ENCODE data around the gene CCR4. TPM values are rescaled to one million over a fixed set of nuclear protein-coding genes. Genes with fewer than 3 reads are reported as not detected.
"Not testable (repeated sequence)": the region's sequence is repeated elsewhere in the genome, so short reads cannot be mapped to it uniquely, and the experiment has no call there.

The CCR4 gene
- total RNA-seq, result 100 to 1,000 TPM; 117 to 149 TPM
- total RNA-seq, result 470 to 771 reads per million in 2 donors

DNA sequence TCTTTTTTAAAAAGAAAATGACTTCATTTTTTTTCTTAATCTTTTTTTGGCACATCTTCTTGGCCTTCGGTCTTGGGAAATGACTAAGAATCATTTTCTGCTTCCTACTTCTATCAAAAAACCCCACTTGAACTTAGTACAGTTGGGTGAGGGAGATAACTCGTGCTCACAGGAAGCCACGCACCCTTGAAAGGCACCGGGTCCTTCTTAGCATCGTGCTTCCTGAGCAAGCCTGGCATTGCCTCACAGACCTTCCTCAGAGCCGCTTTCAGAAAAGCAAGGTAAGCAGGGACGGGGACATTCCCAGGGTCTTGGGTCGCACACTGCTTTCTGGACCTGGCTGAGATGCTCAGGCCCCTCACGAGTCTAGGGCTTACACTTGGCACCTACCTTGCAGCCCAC lies at the start of gene CCR4:
CCR4 (plus strand) TSS at position 235 of the 402 bp plus-strand sequence. CDS start 1,779 bp downstream, outside the sequence.
- H3K9me3 ChIP-seq (ENCODE audit: control insufficient read depth, low read length, poor library complexity, severe bottlenecking), result no peaks in the 10 kb centered on the region
- Mint-ChIP-seq H3K27ac (peak within 1 kb of the TSS; percentile 99), H3K27me3 (no peaks in the 10 kb centered on the region), H3K4me3 (peak within 1 kb of the TSS; percentile 94), H3K36me3 (ENCODE audit: low read depth) (peaks cover 4% of the 10 kb centered on the region), H3K4me1 (peaks cover 54% of the 10 kb centered on the region)
- ATAC-seq (peak; percentile 77), DNase-seq (peak; percentile 42 to 65 (median 57))

DNA sequence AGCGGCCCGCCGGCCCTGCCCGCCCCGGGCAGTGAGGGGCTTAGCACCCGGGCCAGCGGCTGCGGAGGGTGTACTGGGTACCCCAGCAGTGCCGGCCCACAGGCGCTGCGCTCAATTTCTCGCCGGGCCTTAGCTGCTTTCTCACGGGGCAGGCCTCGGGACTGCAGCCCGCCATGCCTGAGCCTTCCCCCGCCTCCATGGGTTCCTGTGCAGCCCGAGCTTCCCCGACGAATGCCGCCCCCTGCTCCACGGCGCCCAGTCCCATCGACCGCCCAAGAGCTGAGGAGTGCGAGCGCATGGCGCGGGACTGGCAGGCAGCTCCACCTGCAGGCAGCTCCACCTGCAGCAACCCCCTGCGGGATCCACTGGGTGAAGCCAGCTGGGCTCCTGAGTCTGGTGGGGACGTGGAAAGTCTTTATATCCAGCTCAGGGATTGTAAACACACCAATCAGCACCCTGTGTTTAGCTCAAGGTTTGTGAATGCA lies 48.5 kb upstream of the CCR4 start:
- H3K27me3 Mint-ChIP-seq, result peaks cover 27% of the 10 kb centered on the region
- H3K4me3 Mint-ChIP-seq, result peak overlapping the region; percentile 89
- not testable (repeated sequence) for H3K36me3 Mint-ChIP-seq (ENCODE audit: low read depth); H3K27ac Mint-ChIP-seq; H3K4me1 Mint-ChIP-seq; H3K9me3 ChIP-seq (ENCODE audit: control insufficient read depth, low read length, poor library complexity, severe bottlenecking)
- peak in 2 of 3 donors; percentile 11 to 17 for DNase-seq
- ATAC-seq, result peak; percentile 76

DNA sequence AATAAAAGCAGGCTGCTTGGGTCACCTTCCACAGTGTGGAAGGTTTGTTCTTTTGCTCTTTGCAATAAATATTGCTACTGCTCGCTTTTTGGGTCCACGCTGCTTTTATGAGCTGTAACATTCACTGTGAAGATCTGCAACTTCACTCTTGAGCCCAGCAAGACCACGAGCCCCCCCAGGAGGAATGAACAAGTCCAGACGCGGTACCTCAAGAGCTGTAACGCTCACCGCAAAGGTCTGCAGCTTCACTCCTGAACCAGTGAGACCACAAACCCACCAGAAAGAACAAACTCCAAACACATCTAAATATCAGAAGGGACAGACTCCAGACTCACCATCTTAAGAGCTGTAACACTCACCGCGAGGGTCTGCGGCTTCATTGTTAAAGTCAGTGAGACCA lies 47.5 kb upstream of the CCR4 start:
- no peak overlapping the region for H3K27ac Mint-ChIP-seq
- peaks cover 2% of the 10 kb centered on the region for H3K4me1 Mint-ChIP-seq
- H3K36me3 Mint-ChIP-seq (ENCODE audit: low read depth), result no peaks in the 10 kb centered on the region
- H3K9me3 ChIP-seq (ENCODE audit: control insufficient read depth, low read length, poor library complexity, severe bottlenecking), result no peaks in the 10 kb centered on the region
- ATAC-seq (no peak), DNase-seq (no peak)
- H3K4me3 Mint-ChIP-seq, result no peak overlapping the region
- H3K27me3 Mint-ChIP-seq, result peaks cover 19% of the 10 kb centered on the region

DNA sequence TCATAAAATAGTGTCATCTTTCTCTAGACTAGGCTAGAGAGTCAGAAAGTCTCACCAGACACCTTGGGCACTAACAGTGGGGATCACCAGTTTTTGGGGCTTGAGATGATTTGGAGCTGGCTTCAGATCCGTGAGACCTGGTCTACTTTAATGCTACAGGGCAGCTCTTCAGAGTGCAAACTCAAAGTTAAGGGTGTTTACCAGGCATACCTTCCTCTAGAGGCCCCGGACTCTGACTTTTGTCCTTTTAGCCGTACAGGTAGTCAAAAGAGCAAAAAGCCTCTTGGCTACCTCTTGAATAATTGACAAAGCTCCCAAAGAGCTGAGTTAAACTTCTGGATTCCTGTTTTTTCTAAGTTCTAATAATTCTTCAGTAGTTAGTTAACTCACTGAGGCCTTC lies 41.4 kb upstream of the CCR4 start:
- H3K4me1 Mint-ChIP-seq, result peaks cover 8% of the 10 kb centered on the region

DNA sequence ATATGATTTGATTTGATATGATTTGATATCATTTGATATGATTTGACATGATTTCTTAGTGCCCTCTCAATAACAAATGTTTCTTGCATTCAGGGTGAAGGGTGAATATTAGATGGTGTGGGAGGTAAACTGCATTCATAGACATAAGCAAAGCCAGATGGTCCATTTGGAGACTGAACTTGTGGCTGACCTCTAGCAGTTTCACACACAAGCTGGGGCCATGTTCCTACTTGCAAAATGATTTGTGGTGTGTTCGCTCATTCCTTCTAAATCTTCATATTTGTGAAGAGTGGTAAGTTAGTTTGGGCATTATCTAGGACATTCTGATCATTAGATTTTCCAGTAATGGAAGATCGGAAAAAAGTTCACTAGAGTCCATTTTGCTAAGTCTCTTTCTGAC lies 40.5 kb upstream of the CCR4 start:
- H3K9me3 ChIP-seq (ENCODE audit: control insufficient read depth, low read length, poor library complexity, severe bottlenecking), result no peaks in the 10 kb centered on the region
- H3K4me3 Mint-ChIP-seq, result no peak overlapping the region
- no peak overlapping the region for H3K27ac Mint-ChIP-seq
- H3K4me1 Mint-ChIP-seq, result peaks cover 8% of the 10 kb centered on the region
- DNase-seq (no peak), ATAC-seq (no peak)
- H3K36me3 Mint-ChIP-seq (ENCODE audit: low read depth), result peaks cover 2% of the 10 kb centered on the region
- H3K27me3 Mint-ChIP-seq, result peaks cover 6% of the 10 kb centered on the region

More for the DNA sequence above, 41.4 kb upstream of the CCR4 start:
- H3K27me3 Mint-ChIP-seq, result peaks cover 6% of the 10 kb centered on the region
- peaks cover 2% of the 10 kb centered on the region for H3K36me3 Mint-ChIP-seq (ENCODE audit: low read depth)
- ATAC-seq (no peak), DNase-seq (no peak)
- no peak overlapping the region for H3K4me3 Mint-ChIP-seq
- no peak overlapping the region for H3K27ac Mint-ChIP-seq
- H3K9me3 ChIP-seq (ENCODE audit: control insufficient read depth, low read length, poor library complexity, severe bottlenecking), result no peaks in the 10 kb centered on the region

DNA sequence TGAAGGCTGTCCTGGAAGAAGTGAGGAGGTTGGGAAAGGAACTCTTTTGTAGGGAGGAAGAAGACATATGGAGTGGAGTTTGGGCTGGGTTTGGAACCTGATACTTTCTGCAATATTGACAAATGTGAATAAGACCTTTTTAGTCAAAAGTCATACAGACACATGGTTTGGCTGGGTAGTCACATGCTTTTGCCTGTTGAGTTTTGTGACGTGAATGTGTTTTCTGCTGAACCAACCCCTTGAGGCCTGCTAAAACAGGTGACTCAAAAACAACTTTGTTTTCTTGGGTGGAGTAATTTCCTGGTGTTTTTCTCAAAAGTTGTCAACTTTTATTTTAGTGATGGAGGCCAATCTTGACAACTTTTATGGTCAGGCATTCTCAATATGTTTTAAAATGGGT lies 39.4 kb upstream of the CCR4 start:
- Mint-ChIP-seq H3K27ac (no peak overlapping the region), H3K4me3 (no peak overlapping the region), H3K36me3 (ENCODE audit: low read depth) (peaks cover 5% of the 10 kb centered on the region), H3K27me3 (peaks cover 6% of the 10 kb centered on the region), H3K4me1 (peaks cover 8% of the 10 kb centered on the region)
- DNase-seq, result no peak
- H3K9me3 ChIP-seq (ENCODE audit: control insufficient read depth, low read length, poor library complexity, severe bottlenecking), result no peaks in the 10 kb centered on the region
- ATAC-seq, result peak; percentile 61

DNA sequence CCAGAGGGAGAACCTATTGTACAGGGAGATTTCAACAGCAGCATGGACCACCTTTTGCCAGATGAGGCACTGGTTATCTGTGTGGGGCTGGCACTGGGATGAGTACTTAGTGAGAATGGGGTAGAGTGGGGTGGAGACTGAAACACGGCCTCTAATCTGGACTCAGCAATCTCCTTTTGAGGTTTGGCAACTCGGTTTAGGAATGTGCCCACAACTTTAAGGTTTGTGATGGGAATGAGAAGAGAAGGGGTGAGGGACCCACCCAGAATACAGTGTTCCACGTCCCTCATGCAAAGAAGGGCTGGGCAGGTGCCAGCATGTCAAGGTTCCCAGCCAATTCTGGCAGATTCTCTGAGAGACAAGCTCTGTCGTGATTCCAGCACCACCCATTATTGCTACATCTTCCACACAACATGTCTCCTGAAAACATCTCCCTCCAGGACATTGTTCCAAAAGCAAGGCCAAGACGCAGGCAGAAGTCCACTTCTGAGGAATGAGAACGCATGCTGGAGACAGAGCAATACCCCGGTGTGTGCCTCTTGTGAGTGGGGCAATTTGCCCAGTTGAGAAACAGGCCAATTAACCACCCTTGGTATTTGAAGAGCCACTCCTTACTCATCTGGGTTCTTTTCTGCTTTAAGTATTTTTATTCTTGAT lies 37.5 kb upstream of the CCR4 start:
- ATAC-seq (no peak), DNase-seq (no peak)
- Mint-ChIP-seq H3K4me3 (no peak overlapping the region), H3K4me1 (peaks cover 8% of the 10 kb centered on the region), H3K36me3 (ENCODE audit: low read depth) (peaks cover 5% of the 10 kb centered on the region), H3K27ac (peak overlapping the region; percentile 39), H3K27me3 (no peaks in the 10 kb centered on the region)
- H3K9me3 ChIP-seq (ENCODE audit: control insufficient read depth, low read length, poor library complexity, severe bottlenecking), result no peaks in the 10 kb centered on the region

DNA sequence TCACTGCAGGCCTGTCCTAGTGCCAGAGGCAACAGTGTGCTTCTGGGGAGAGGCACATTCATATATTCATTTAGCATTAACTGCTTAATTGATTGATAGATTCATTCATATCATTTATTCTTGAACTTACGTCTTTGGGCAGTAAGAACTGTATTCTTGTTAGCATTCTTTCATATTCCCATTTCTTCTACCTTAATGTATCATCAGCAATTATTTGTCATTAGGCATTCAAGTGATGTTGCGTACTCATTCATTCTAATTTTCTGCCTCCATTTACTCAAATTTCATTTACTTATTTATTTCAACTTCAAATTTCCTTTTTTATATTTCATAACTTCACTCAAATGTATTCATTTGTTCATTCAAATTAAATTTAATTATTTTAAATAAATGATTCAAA lies 31.5 kb upstream of the CCR4 start:
- no peaks in the 10 kb centered on the region for H3K4me1 Mint-ChIP-seq
- ATAC-seq (no peak), DNase-seq (no peak)
- H3K9me3 ChIP-seq (ENCODE audit: control insufficient read depth, low read length, poor library complexity, severe bottlenecking), result no peaks in the 10 kb centered on the region
- H3K27ac Mint-ChIP-seq, result no peak overlapping the region
- peaks cover 3% of the 10 kb centered on the region for H3K36me3 Mint-ChIP-seq (ENCODE audit: low read depth)
- H3K27me3 Mint-ChIP-seq, result peaks cover 6% of the 10 kb centered on the region
- H3K4me3 Mint-ChIP-seq, result no peak overlapping the region

DNA sequence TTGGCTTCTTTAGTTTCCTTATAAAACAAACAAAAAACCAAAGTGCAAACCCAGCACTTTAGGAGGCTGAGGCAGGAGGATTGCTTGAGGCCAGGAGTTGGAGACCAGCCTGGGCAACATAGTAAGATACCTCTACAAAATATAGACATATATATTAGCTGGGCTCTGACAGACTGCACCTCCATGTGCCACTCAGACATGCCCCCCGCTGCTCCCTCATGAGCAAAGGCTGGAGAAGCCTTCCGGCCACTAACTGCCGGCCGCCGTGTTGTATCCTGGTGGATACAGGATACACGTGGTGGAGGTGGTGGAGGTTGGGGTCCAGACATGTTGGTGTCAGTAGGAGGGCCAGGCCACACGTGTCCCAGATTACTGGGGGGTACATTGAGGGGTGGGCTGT lies 29.4 kb upstream of the CCR4 start:
- Mint-ChIP-seq H3K27me3 (peaks cover 6% of the 10 kb centered on the region), H3K36me3 (ENCODE audit: low read depth) (no peaks in the 10 kb centered on the region), H3K27ac (no peak overlapping the region), H3K4me3 (no peak overlapping the region), H3K4me1 (no peaks in the 10 kb centered on the region)
- DNase-seq (no peak), ATAC-seq (no peak)
- H3K9me3 ChIP-seq (ENCODE audit: control insufficient read depth, low read length, poor library complexity, severe bottlenecking), result no peaks in the 10 kb centered on the region

DNA sequence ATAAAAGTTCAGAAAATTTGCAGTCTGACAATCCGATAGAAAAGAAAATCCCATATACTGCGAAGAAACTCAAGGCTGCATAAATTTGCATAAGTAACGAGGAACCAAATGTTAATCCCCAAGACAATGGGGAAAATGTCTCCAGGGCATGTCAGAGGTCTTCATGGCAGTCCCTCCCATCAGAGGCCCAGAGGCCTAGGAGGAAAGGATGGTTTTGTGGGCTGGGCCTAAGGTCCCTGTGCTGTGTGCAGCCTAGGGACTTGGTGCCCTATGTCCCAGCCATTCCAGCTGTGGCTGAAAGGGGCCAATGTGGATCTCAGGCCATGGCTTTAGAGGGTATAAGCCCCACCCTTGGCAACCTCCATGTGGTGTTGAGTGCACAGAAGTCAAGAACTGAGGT lies 21.3 kb upstream of the CCR4 start:
- Mint-ChIP-seq H3K4me1 (peaks cover 2% of the 10 kb centered on the region), H3K27ac (no peak overlapping the region), H3K36me3 (ENCODE audit: low read depth) (no peaks in the 10 kb centered on the region), H3K4me3 (no peak overlapping the region), H3K27me3 (peaks cover 14% of the 10 kb centered on the region)
- no peaks in the 10 kb centered on the region for H3K9me3 ChIP-seq (ENCODE audit: control insufficient read depth, low read length, poor library complexity, severe bottlenecking)
- DNase-seq (no peak), ATAC-seq (no peak)

DNA sequence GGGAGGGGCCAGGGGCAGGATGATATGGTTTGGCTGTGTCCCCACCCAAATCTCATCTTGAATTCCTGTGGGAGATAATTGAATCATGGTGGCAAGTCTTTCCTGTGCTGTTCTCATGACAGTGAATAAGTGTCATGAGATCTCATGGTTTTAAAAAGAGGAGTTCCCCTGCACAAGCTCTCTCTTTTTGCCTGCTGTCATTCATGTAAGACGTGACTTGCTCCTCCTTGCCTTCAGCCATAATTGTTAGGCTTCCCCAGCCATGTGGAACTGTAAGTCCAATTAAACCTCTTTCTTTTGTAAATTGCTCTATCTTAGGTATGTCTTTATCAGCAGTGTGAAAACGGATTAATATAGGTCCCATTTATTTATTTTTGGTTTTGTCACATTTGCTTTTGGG lies 20.2 kb upstream of the CCR4 start:
- not testable (repeated sequence) for H3K36me3 Mint-ChIP-seq (ENCODE audit: low read depth); DNase-seq; H3K4me1 Mint-ChIP-seq; H3K4me3 Mint-ChIP-seq; H3K9me3 ChIP-seq (ENCODE audit: control insufficient read depth, low read length, poor library complexity, severe bottlenecking); ATAC-seq; H3K27ac Mint-ChIP-seq
- peaks cover 14% of the 10 kb centered on the region for H3K27me3 Mint-ChIP-seq

DNA sequence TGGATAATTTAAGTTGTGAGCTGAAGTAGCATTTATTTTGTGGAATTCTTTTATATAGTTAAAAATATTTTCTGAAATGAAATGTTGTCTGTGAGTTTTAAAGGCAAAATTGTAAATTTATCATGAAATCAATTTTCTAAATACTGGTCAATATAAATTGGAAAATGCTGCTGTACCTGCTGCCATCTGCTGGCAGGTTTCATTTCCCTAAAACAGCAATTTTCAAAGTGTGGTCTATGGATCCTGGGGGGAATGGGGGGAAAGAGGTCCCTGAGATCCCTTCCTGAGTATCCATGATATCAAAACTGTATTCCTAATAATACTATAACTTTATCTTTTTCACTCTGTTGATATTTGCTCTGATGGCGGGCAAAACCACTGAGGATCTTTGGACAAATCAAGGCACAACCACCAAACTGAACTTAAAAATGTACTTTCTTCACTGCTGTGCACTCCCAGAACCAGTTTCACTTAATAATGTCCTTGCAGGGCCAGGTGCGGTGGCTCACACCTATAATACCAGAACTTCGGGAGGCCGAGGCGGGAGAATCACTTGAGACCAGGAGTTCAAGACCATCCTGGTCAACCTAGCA lies 17.2 kb upstream of the CCR4 start:
- DNase-seq (no peak), ATAC-seq (no peak)
- Mint-ChIP-seq H3K27me3 (peaks cover 5% of the 10 kb centered on the region), H3K4me3 (no peak overlapping the region), H3K4me1 (peaks cover 2% of the 10 kb centered on the region), H3K36me3 (ENCODE audit: low read depth) (no peaks in the 10 kb centered on the region), H3K27ac (no peak overlapping the region)
- no peaks in the 10 kb centered on the region for H3K9me3 ChIP-seq (ENCODE audit: control insufficient read depth, low read length, poor library complexity, severe bottlenecking)

DNA sequence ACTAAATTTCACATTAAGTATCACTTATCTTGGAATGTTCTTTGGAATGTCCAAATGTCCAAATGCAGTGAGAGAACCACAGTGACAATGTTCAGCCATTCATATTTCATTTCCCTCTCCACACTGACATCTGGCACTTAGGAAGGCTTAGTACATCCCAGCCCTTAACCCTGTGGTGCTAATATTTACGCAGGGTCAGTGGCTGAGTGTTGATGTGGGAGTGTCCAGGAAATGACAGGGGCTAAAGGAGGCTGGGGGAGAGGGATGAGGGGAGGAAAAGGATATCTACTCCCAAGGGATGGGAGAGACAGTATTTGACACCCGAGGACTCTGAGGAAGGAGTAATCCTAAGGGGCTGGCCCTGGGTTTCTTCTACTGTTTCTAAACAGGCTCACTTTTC lies 14.1 kb upstream of the CCR4 start:
- Mint-ChIP-seq H3K27ac (no peak overlapping the region), H3K27me3 (no peaks in the 10 kb centered on the region), H3K4me3 (no peak overlapping the region), H3K4me1 (peaks cover 2% of the 10 kb centered on the region), H3K36me3 (ENCODE audit: low read depth) (no peaks in the 10 kb centered on the region)
- DNase-seq, result no peak
- no peaks in the 10 kb centered on the region for H3K9me3 ChIP-seq (ENCODE audit: control insufficient read depth, low read length, poor library complexity, severe bottlenecking)
- no peak for ATAC-seq
